ENCODE results near the gene TSHZ3.

DNA sequence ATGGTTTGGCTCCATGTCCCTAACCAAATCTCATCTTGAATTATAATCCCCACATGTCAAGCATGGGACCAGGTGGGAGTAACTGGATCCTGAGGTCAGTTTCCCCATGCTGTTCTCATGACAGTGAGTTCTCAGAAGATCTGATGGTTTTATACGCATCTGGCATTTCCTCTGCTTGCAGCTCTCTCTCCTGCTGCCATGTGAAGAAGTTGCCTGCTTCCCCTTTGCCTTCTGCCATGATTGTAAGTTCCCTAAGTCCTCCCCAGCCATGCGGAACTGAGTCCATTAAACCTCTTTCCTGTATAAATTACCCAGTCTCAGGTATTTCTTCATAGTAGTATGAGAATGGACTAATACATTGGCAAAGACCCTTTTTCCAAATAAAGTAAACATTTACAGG is 96.8 kb downstream of the TSHZ3 start:
- TF ChIP-seq, protein P1, sequence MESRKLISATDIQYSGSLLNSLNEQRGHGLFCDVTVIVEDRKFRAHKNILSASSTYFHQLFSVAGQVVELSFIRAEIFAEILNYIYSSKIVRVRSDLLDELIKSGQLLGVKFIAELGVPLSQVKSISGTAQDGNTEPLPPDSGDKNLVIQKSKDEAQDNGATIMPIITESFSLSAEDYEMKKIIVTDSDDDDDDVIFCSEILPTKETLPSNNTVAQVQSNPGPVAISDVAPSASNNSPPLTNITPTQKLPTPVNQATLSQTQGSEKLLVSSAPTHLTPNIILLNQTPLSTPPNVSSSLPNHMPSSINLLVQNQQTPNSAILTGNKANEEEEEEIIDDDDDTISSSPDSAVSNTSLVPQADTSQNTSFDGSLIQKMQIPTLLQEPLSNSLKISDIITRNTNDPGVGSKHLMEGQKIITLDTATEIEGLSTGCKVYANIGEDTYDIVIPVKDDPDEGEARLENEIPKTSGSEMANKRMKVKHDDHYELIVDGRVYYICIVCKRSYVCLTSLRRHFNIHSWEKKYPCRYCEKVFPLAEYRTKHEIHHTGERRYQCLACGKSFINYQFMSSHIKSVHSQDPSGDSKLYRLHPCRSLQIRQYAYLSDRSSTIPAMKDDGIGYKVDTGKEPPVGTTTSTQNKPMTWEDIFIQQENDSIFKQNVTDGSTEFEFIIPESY (IDR thresholded peaks at IDR 0.05; ENCODE audit: extremely low read depth, insufficient replicate concordance, low read length): no peak
- TF ChIP-seq CTCF (IDR thresholded peaks at IDR 0.05 in 2 of 3, conservative IDR thresholded peaks at IDR 0.05 in 1 of 3; ENCODE audit: borderline replicate concordance in 1 of 3, insufficient read depth in 1 of 3, low read depth in 2 of 3, low read length in 2 of 3) (no peak), POLR2A (IDR thresholded peaks at IDR 0.05; ENCODE audit: borderline replicate concordance, extremely low read depth, insufficient read depth, insufficient read length) (no peak), JUND (IDR thresholded peaks at IDR 0.05) (no peak), POLR2AphosphoS5 (IDR thresholded peaks at IDR 0.05; ENCODE audit: low read depth, low read length) (no peak), EGR1 (IDR thresholded peaks at IDR 0.05; ENCODE audit: low read depth) (no peak), ELF1 (IDR thresholded peaks at IDR 0.05; ENCODE audit: borderline replicate concordance, low read depth) (no peak), EZH2 (IDR thresholded peaks at IDR 0.05) (no peak), EZH2phosphoT487 (IDR thresholded peaks at IDR 0.05; ENCODE audit: borderline replicate concordance) (no peak), SRF (IDR thresholded peaks at IDR 0.05; ENCODE audit: low read depth) (no peak)
- TF ChIP-seq, protein P2, sequence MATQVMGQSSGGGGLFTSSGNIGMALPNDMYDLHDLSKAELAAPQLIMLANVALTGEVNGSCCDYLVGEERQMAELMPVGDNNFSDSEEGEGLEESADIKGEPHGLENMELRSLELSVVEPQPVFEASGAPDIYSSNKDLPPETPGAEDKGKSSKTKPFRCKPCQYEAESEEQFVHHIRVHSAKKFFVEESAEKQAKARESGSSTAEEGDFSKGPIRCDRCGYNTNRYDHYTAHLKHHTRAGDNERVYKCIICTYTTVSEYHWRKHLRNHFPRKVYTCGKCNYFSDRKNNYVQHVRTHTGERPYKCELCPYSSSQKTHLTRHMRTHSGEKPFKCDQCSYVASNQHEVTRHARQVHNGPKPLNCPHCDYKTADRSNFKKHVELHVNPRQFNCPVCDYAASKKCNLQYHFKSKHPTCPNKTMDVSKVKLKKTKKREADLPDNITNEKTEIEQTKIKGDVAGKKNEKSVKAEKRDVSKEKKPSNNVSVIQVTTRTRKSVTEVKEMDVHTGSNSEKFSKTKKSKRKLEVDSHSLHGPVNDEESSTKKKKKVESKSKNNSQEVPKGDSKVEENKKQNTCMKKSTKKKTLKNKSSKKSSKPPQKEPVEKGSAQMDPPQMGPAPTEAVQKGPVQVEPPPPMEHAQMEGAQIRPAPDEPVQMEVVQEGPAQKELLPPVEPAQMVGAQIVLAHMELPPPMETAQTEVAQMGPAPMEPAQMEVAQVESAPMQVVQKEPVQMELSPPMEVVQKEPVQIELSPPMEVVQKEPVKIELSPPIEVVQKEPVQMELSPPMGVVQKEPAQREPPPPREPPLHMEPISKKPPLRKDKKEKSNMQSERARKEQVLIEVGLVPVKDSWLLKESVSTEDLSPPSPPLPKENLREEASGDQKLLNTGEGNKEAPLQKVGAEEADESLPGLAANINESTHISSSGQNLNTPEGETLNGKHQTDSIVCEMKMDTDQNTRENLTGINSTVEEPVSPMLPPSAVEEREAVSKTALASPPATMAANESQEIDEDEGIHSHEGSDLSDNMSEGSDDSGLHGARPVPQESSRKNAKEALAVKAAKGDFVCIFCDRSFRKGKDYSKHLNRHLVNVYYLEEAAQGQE (IDR thresholded peaks at IDR 0.05; ENCODE audit: low read depth): no peak

All from HCT116 (cell line).